IMR-90 (cell line): ENCODE results near the gene FEZ2. TPM values are rescaled to one million over a fixed set of nuclear protein-coding genes. Genes with fewer than 3 reads are reported as not detected.
A peak's percentile ranks its signal among the peaks of the same experiment; 100 is the strongest.

Experiments used
- ATAC-seq: fragments of 200-7000 bp; cut with Tn5 transposase; 2 replicates; pipeline ENCODE4 v1.9.1; 2020; ENCODE audit warnings: low read depth, mild to moderate bottlenecking, moderate library complexity
- BruUV-seq: library from RNA; stranded (reverse); fragments of 400-500 nt; replicated peaks from 2 replicates; lab custom pipeline; 2021; lab: Mats Ljungman, UMichigan
- CTCF ChIA-PET: fragments of 300-600 bp; formaldehyde crosslinking; extraction: SDS; loops from one replicate; lab custom pipeline; 2021; ENCODE audit warnings: antibody characterized with exemption; lab: Yijun Ruan, JAX
- POLR2A ChIA-PET: fragments of 300-600 bp; sonication (Branson Sonifier 250); formaldehyde crosslinking; loops from one replicate; lab custom pipeline; 2022; ENCODE audit warnings: antibody characterized with exemption; ENCODE audit not compliant: unreplicated experiment; lab: Charles Lee
- DNase-seq: peaks from one replicate; pipeline ENCODE4 v3.0.0; 2013
- H2AFZ ChIP-seq: replicated peaks from 2 replicates; pipeline ENCODE3; 2013; ENCODE audit warnings: low read length, mild to moderate bottlenecking; ENCODE audit not compliant: poor library complexity
- H2AK5ac ChIP-seq: 2 replicates; pipeline ENCODE4 v1.6.1; 2013; ENCODE audit warnings: low read depth, low read length, inconsistent platforms
- H2AK9ac ChIP-seq: replicated peaks from 2 replicates; pipeline ENCODE3; 2013; ENCODE audit warnings: mild to moderate bottlenecking, low read depth, low read length, moderate library complexity; ENCODE audit not compliant: poor library complexity
- H2BK120ac ChIP-seq: 2 replicates; pipeline ENCODE4 v1.6.1; 2013; ENCODE audit warnings: low read depth, low read length, inconsistent platforms
- H2BK15ac ChIP-seq: 3 replicates; pipeline ENCODE4 v1.6.1; 2013; ENCODE audit warnings: low read depth, low read length, inconsistent platforms
- H2BK20ac ChIP-seq: 2 replicates; pipeline ENCODE4 v1.6.1; 2013; ENCODE audit warnings: low read depth, mild to moderate bottlenecking, inconsistent platforms, low read length, moderate library complexity
- H2BK5ac ChIP-seq: 2 replicates; pipeline ENCODE4 v1.6.1; 2013; ENCODE audit warnings: mild to moderate bottlenecking, low read depth, low read length, inconsistent platforms; ENCODE audit not compliant: poor library complexity, severe bottlenecking
- H3K14ac ChIP-seq: replicated peaks from 2 replicates; pipeline ENCODE4 v1.6.1; 2013; ENCODE audit warnings: low read depth, low read length, inconsistent platforms
- H3K18ac ChIP-seq: 2 replicates; pipeline ENCODE4 v1.6.1; 2013; ENCODE audit warnings: low read depth, low read length, control low read depth
- H3K23ac ChIP-seq: 2 replicates; pipeline ENCODE4 v1.6.1; 2013; ENCODE audit warnings: low read depth, low read length, inconsistent platforms
- H3K27ac ChIP-seq: 2 replicates; pipeline ENCODE4 v1.5.1; 2013; ENCODE audit warnings: mild to moderate bottlenecking, control low read depth, low read length; ENCODE audit not compliant: insufficient read depth
- H3K27me3 ChIP-seq: 2 replicates; pipeline ENCODE4 v1.6.1; 2013; ENCODE audit warnings: low read length; ENCODE audit not compliant: control insufficient read depth, insufficient read depth
- H3K36me3 ChIP-seq: 2 replicates; pipeline ENCODE4 v1.6.1; 2013; ENCODE audit warnings: low read length, mixed read lengths; ENCODE audit not compliant: control insufficient read depth, insufficient read depth
- H3K4ac ChIP-seq: 2 replicates; pipeline ENCODE4 v1.6.1; 2013; ENCODE audit warnings: low read depth, low read length, inconsistent platforms
- H3K4me1 ChIP-seq: 2 replicates; pipeline ENCODE4 v1.6.1; 2013; ENCODE audit warnings: low read length, mixed read lengths; ENCODE audit not compliant: control insufficient read depth, insufficient read depth
- H3K4me2 ChIP-seq: 2 replicates; pipeline ENCODE4 v1.6.1; 2013; ENCODE audit warnings: low read depth, mild to moderate bottlenecking, control low read depth, low read length, moderate library complexity
- H3K4me3 ChIP-seq: 2 replicates; pipeline ENCODE4 v1.5.1; 2013; ENCODE audit warnings: low read depth, mild to moderate bottlenecking, control low read depth, low read length, moderate library complexity; ENCODE audit not compliant: insufficient read depth
- H3K56ac ChIP-seq: 2 replicates; pipeline ENCODE4 v1.6.1; 2013; ENCODE audit warnings: low read length, inconsistent platforms; ENCODE audit not compliant: insufficient read depth; ENCODE audit errors: extremely low read depth
- H3K79me1 ChIP-seq, 2 experiments: 2 replicates each; pipeline ENCODE4 v1.6.1; 2013; ENCODE audit warnings: low read length in 2 of 2, inconsistent platforms in 1 of 2, low read depth in 1 of 2
- H3K9ac ChIP-seq: 2 replicates; pipeline ENCODE4 v1.6.1; 2013; ENCODE audit warnings: low read depth, low read length, control low read depth
- H3K9me1 ChIP-seq: 2 replicates; pipeline ENCODE4 v1.6.1; 2013; ENCODE audit warnings: low read length, inconsistent platforms; ENCODE audit not compliant: insufficient read depth
- H3K9me3 ChIP-seq: 2 replicates; pipeline ENCODE4 v1.6.1; 2013; ENCODE audit warnings: low read length; ENCODE audit not compliant: control insufficient read depth, insufficient read depth
- H4K20me1 ChIP-seq: 2 replicates; pipeline ENCODE4 v1.6.1; 2013; ENCODE audit warnings: low read length, inconsistent platforms; ENCODE audit not compliant: insufficient read depth
- H4K5ac ChIP-seq: 2 replicates; pipeline ENCODE4 v1.6.1; 2013; ENCODE audit warnings: mild to moderate bottlenecking, low read depth, low read length, control low read depth
- H4K8ac ChIP-seq, 2 experiments: 2 replicates each; pipeline ENCODE4 v1.6.1; 2013; ENCODE audit warnings: low read depth in 2 of 2, low read length in 2 of 2, control low read depth in 1 of 2, inconsistent platforms in 1 of 2
- H4K91ac ChIP-seq: 2 replicates; pipeline ENCODE4 v1.6.1; 2013; ENCODE audit warnings: low read depth, low read length, inconsistent platforms; ENCODE audit not compliant: insufficient read depth
- CEBPB ChIP-seq: IDR thresholded peaks from 2 replicates; pipeline ENCODE4 v1.6.1; 2012; ENCODE audit warnings: low read depth, low read length, improper control_type of control experiment
- CHD1 ChIP-seq: IDR thresholded peaks from 2 replicates; pipeline ENCODE4 v1.6.1; 2012; ENCODE audit warnings: low read depth, low read length, improper control_type of control experiment
- NFE2L2 ChIP-seq: fragments of 150-350 bp; IDR thresholded peaks from 2 replicates; pipeline ENCODE4 v1.6.1; 2016; ENCODE audit warnings: low read depth, mild to moderate bottlenecking, low read length
- POLR2A ChIP-seq: IDR thresholded peaks from 2 replicates; pipeline ENCODE4 v1.6.1; 2012; ENCODE audit warnings: mild to moderate bottlenecking, low read depth, low read length
- WGBS, 2 experiments: methylation state at CpG; one replicate each; pipeline versions ENCODE4 v1.1.5 to v1.1.7; 2013; ENCODE audit warnings: missing lambda C conversion rate in 2 of 2; ENCODE audit not compliant: insufficient read length in 1 of 2; ENCODE audit errors: extremely low coverage in 2 of 2; 5-methylcytosine and 5-hydroxymethylcytosine counted together
- dilution Hi-C: fragments of 300-500 bp; cut with HindIII; formaldehyde crosslinking; loops from one replicate; pipeline ENCODE4 v1.14.3; 2018; ENCODE audit warnings: low sequenced_read_pairs; ENCODE audit not compliant: unreplicated experiment
- in situ Hi-C: fragments of 300-500 bp; cut with MboI; formaldehyde crosslinking; loops from 3 replicates; pipeline ENCODE4 v1.14.3; 2019; ENCODE audit warnings: low sequenced_read_pairs, inconsistent platforms, mixed read lengths
- intact Hi-C: fragments of 100-400 bp; cut with micrococcal nuclease; formaldehyde crosslinking; loops from 2 replicates; pipeline ENCODE4 v1.10.0; 2022
- polyA plus RNA-seq, 3 experiments: library from polyadenylated mRNA; depleted of rRNA; stranded (reverse); fragments of >200 nt; gene quantifications; 2 replicates each; pipeline ENCODE4 v1.2.3, GENCODE V29; 2012; ENCODE audit warnings: low replicate concordance in 1 of 3
- total RNA-seq: library from RNA; depleted of rRNA; stranded (reverse); fragments of >200 nt; gene quantifications from 2 replicates; pipeline ENCODE4 v1.2.3, GENCODE V29; 2012
- TF ChIP-seq, protein P1 (sequence below): fragments of 150-350 bp; IDR thresholded peaks from 2 replicates; pipeline ENCODE4 v1.6.1; 2017; ENCODE audit warnings: mild to moderate bottlenecking, antibody characterized with exemption, low read length, low read depth
- TF ChIP-seq, protein P2 (sequence below): conservative IDR thresholded peaks from 2 replicates; pipeline ENCODE4 v1.5.1; 2012; ENCODE audit warnings: mild to moderate bottlenecking, low read depth, low read length, improper control_type of control experiment

FEZ2 gene
- total and polyA plus RNA-seq, 2 of the 4 experiments (the other 2 are of a cell fraction) = 19.4 to 31.6 TPM

DNA sequence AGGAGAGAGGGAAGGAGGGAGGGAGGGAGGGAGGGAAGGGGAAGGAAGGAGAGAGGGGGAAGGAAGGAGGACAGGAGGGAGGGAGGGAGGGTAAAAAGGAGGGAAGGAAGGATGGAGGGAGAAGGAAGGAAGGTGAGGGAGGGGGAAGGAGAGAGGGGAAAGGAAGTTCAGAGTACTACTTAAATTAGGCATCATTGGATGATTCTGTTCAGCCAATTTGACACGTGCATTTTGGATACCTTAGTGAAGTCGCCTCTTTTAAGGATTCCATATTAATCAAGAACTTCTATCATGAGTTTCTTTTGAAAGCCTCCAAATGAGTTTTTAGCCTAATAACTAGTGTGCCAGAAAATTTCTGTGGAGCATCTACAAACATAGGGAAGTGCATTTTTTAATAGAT lies 62.9 kb downstream of the FEZ2 start:
- CTCF ChIA-PET = no interaction called here
- Histone ChIP-seq H2AK9ac (no peak overlapping the region), H3K4me1 (peaks cover 9% of the 10 kb centered on the region), H2BK5ac (peak overlapping the region; percentile 51), H3K23ac (no peak overlapping the region), H4K20me1 (no peaks in the 10 kb centered on the region; the same call in 1 of the 2 replicates), H3K4me3 (no peak overlapping the region), H3K14ac (no peak overlapping the region), H3K4me2 (no peak overlapping the region), H3K27me3 (no peaks in the 10 kb centered on the region), H4K5ac (no peak overlapping the region), H3K9me1 (peaks cover 41% of the 10 kb centered on the region), H3K9me3 (no peaks in the 10 kb centered on the region), H2BK120ac (no peak overlapping the region), H2BK15ac (no peak overlapping the region), H3K79me1 (peaks cover 29 to 83% of the 10 kb centered on the region in 2 experiments), H4K91ac (no peak overlapping the region), H3K36me3 (peaks cover 37% of the 10 kb centered on the region), H3K9ac (no peak overlapping the region), H2AK5ac (no peak overlapping the region), H3K27ac (no peak overlapping the region), H3K56ac (no peak overlapping the region), H2AFZ (no peak overlapping the region), H2BK20ac (no peak overlapping the region), H3K18ac (no peak overlapping the region), H3K4ac (no peak overlapping the region), H4K8ac (no peak overlapping the region)
- dilution Hi-C loops (no loop called here), in situ Hi-C loops (no loop called here), intact Hi-C loops (no loop called here)
- DNase-seq (no peak), ATAC-seq (no peak)
- TF ChIP-seq CEBPB = no peak
- TF ChIP-seq, protein P1, sequence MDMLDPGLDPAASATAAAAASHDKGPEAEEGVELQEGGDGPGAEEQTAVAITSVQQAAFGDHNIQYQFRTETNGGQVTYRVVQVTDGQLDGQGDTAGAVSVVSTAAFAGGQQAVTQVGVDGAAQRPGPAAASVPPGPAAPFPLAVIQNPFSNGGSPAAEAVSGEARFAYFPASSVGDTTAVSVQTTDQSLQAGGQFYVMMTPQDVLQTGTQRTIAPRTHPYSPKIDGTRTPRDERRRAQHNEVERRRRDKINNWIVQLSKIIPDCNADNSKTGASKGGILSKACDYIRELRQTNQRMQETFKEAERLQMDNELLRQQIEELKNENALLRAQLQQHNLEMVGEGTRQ = no peak
- TF ChIP-seq, protein P2, sequence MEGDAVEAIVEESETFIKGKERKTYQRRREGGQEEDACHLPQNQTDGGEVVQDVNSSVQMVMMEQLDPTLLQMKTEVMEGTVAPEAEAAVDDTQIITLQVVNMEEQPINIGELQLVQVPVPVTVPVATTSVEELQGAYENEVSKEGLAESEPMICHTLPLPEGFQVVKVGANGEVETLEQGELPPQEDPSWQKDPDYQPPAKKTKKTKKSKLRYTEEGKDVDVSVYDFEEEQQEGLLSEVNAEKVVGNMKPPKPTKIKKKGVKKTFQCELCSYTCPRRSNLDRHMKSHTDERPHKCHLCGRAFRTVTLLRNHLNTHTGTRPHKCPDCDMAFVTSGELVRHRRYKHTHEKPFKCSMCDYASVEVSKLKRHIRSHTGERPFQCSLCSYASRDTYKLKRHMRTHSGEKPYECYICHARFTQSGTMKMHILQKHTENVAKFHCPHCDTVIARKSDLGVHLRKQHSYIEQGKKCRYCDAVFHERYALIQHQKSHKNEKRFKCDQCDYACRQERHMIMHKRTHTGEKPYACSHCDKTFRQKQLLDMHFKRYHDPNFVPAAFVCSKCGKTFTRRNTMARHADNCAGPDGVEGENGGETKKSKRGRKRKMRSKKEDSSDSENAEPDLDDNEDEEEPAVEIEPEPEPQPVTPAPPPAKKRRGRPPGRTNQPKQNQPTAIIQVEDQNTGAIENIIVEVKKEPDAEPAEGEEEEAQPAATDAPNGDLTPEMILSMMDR = no peak
- TF ChIP-seq NFE2L2 = no peak
- TF ChIP-seq CHD1 = no peak
- no peak for TF ChIP-seq POLR2A
- no TSS peak for BruUV-seq
- POLR2A ChIA-PET = no interaction called here
- WGBS, 2 experiments = 80% methylated on average over 1 of the region's 2 CpGs; no CpG with 5 or more reads in 1 of the 2 experiments
